Heart right ventricle (tissue), 16 donors: ENCODE data around the gene CEP131. TPM values are rescaled to one million over a fixed set of nuclear protein-coding genes. Genes with fewer than 3 reads are reported as not detected.

ENCODE experiments used
- ATAC-seq, 8 donors: fragments of 200-7000 bp; cut with Tn5 transposase; one replicate each; pipeline ENCODE4 v1.9.1; 2020; ENCODE audit warnings: mild to moderate bottlenecking in 8 of 8, moderate library complexity in 8 of 8, moderate number of reproducible peaks in 1 of 8
- DNase-seq, 2 donors: peaks; one replicate each; pipeline ENCODE4 v3.0.0-alpha.2; 2020
- H3K27ac ChIP-seq, 10 donors: fragments of 200-600 bp; sonication (generic) in 2 of 10; one replicate each; pipeline versions ENCODE4 v1.5.0 to v1.8.0; 2020 to 2022; ENCODE audit warnings: mild to moderate bottlenecking in 3 of 10
- H3K27me3 ChIP-seq, 7 donors: fragments of 200-600 bp; one replicate each; pipeline ENCODE4 v1.8.0; 2021 to 2022; ENCODE audit warnings: mild to moderate bottlenecking in 2 of 7
- H3K36me3 ChIP-seq, 9 donors: fragments of 200-600 bp; sonication (generic) in 1 of 9; one replicate each; pipeline versions ENCODE4 v1.5.0 to v1.8.0; 2020 to 2022; ENCODE audit warnings: mild to moderate bottlenecking in 2 of 9
- H3K4me1 ChIP-seq, 9 donors: fragments of 200-600 bp; sonication (generic) in 1 of 9; one replicate each; pipeline versions ENCODE4 v1.5.0 to v1.8.0; 2020 to 2022; ENCODE audit warnings: mild to moderate bottlenecking in 4 of 9
- H3K4me3 ChIP-seq, 10 donors: fragments of 200-600 bp; sonication (generic) in 2 of 10; one replicate each; pipeline versions ENCODE4 v1.5.0 to v1.8.0; 2020 to 2022; ENCODE audit warnings: mild to moderate bottlenecking in 7 of 10, moderate library complexity in 2 of 10
- H3K9me3 ChIP-seq, 11 donors: fragments of 200-600 bp in 10 of 11; sonication (generic) in 2 of 11; one replicate each; pipeline versions ENCODE4 v1.5.0 to v1.8.0; 2013 to 2022; ENCODE audit warnings: mild to moderate bottlenecking in 2 of 11, control low read depth in 1 of 11, moderate library complexity in 1 of 11
- WGBS, 2 donors: extraction: QIAGEN DNeasy Blood & Tissue Kit; methylation state at CpG; one replicate each; pipeline ENCODE4 v1.1.7; 2013; ENCODE audit warnings: inconsistent platforms in 1 of 2; 5-methylcytosine and 5-hydroxymethylcytosine counted together
- intact Hi-C, 10 donors: fragments of 100-400 bp; cut with DNase I; formaldehyde crosslinking; loops; one replicate each; pipeline versions ENCODE4 v1.11.1 to v1.14.2; 2022
- polyA plus RNA-seq, 2 donors: library from polyadenylated mRNA; stranded (reverse); fragments of 200-250 nt; gene quantifications; one replicate each; pipeline ENCODE4 v1.2.3, GENCODE V29; 2013
- total RNA-seq, 10 donors: library from RNA; stranded (reverse); fragmentation: NEBNext Ultra II Directional in 3 of 10; extraction: Animal tissue kit (Norgen Biotek cat#: 25700) in 3 of 10; gene quantifications; one replicate each; pipeline versions ENCODE4 v1.2.1 to v1.2.4, GENCODE V29; 2021 to 2023
- TF ChIP-seq, protein P1 (sequence below), 9 donors: fragments of 200-600 bp; sonication (generic) in 2 of 9; IDR thresholded peaks; one replicate each; pipeline versions ENCODE4 v1.5.0 to v1.8.0; 2021 to 2022; ENCODE audit warnings: antibody characterized with exemption in 9 of 9, mild to moderate bottlenecking in 5 of 9, moderate library complexity in 1 of 9
- donor health status: Arrhythmogenic right ventricular cardiomyopathy.
- donor health status: ischemic (EF 13 %, LVEDD 7.1; RV severe dilation, severe dysfunction).
- donor health status: healthy with polysubstance abuse.
- donor health status: DM: no; HTN: yes; CAD: no.
- donor health status: DM: no; HTN: no; CAD: no.
- donor health status: ischemic (EF 25% LVEDD 6.9; RV normal size, moderate dysfunction).
- donor health status: ischemic (EF 25% LVEDD 5.7; RV mildly dilated, moderate dysfunction).
- donor health status: healthy.
- donor health status: DM: yes; HTN: yes; CAD: no.
- donor health status: Ischemic cardiomyopathy.
- donor health status: ischemic (EF 35%, LVEDD 5.7; RV mildly dilated, moderate dysfunction).
- donor health status: nonischemic (EF 11% LVEDD 7.7; RV severe dilation, severe dysfunction).
- donor health status: DM: yes; HTN: yes; CAD: no.
- donor health status: PGD.
- donor health status: ischemic (EF 29% LVEDD 5.4; RV normal size, mild dysfunction).
- donor health status: nonischemic (EF 23%, LVEDD 6.1; RV moderate dilation, normal function).

Gene CEP131
- total and polyA plus RNA-seq, 12 donors, result 6.4 to 20.9 (median 8.0) TPM

- no peak overlapping the region for H3K27ac ChIP-seq
- DNase-seq (no peak), ATAC-seq (no peak)
- no peaks in the 10 kb centered on the region for H3K9me3 ChIP-seq
- H3K4me3 ChIP-seq, result no peak overlapping the region
- TF ChIP-seq, protein P1, sequence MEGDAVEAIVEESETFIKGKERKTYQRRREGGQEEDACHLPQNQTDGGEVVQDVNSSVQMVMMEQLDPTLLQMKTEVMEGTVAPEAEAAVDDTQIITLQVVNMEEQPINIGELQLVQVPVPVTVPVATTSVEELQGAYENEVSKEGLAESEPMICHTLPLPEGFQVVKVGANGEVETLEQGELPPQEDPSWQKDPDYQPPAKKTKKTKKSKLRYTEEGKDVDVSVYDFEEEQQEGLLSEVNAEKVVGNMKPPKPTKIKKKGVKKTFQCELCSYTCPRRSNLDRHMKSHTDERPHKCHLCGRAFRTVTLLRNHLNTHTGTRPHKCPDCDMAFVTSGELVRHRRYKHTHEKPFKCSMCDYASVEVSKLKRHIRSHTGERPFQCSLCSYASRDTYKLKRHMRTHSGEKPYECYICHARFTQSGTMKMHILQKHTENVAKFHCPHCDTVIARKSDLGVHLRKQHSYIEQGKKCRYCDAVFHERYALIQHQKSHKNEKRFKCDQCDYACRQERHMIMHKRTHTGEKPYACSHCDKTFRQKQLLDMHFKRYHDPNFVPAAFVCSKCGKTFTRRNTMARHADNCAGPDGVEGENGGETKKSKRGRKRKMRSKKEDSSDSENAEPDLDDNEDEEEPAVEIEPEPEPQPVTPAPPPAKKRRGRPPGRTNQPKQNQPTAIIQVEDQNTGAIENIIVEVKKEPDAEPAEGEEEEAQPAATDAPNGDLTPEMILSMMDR (IDR thresholded peaks at IDR 0.05), result no peak
- 86 to 87% methylated on average over 25 of the region's 25 CpGs for WGBS, 2 donors
- H3K36me3 ChIP-seq, result peaks cover 0 to 52% (median 6%) of the 10 kb centered on the region in 9 donors
- H3K4me1 ChIP-seq, result peaks cover 1 to 18% (median 8%) of the 10 kb centered on the region in 9 donors
- no peaks in the 10 kb centered on the region for H3K27me3 ChIP-seq
- intact Hi-C loops, result loop anchor here in 1 of 10 donors (10.0 kb wide), 1 partner anchor 220 kb away; no protein-coding TSS in a partner anchor
Observed at GRCh38 chr17:81245024-81245664, 22.4 kb upstream of the CEP131 start.

DNA sequence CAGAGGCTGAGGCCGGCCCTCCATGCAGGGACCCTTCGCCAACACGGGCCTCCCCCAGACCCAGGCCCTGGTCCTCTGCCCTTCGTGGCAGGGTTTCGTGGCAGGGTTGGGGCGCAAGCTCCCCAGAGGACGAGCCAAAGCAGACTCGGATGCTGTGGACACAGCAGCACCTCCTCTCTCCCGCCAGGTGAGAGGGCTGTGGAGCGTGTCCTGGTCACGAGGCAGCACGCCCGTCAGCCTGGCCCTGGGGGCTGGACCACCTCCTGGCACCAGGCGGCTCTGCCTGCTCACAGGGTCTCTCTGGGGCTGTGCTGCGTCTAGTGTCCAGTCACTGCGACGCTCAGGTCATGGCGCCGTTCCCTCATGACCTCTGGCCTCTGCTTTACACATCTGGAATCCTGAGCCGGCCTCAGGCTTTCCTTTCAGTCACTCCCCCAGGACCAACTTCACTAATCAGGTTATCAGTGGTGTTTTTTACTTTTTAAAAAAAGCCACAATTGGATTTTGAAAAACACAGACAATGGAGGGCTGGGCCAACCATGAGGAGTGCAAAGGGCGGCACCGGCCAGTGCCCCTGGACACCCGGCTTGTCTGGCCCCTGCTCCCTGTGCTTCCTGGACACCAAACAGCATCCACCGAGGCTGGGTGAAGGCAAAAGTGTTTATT, 21.7 kb upstream of the CEP131 start:
- Histone ChIP-seq H3K4me1 (peaks cover 6 to 25% (median 13%) of the 10 kb centered on the region in 9 donors), H3K9me3 (no peaks in the 10 kb centered on the region), H3K27me3 (no peaks in the 10 kb centered on the region), H3K36me3 (peaks cover 0 to 45% (median 0%) of the 10 kb centered on the region in 9 donors), H3K4me3 (no peak overlapping the region), H3K27ac (no peak overlapping the region)
- TF ChIP-seq, protein P1 (IDR thresholded peaks at IDR 0.05), result no peak
- intact Hi-C loops, result loop anchor here in 4 of 10 donors (5.0 to 10.0 kb wide), 2 partner anchors 102 to 220 kb away; no protein-coding TSS in a partner anchor
- 77 to 80% methylated on average over 24 of the region's 24 CpGs for WGBS, 2 donors
- ATAC-seq (no peak), DNase-seq (peak in 1 of 2 donors; percentile 11)

DNA sequence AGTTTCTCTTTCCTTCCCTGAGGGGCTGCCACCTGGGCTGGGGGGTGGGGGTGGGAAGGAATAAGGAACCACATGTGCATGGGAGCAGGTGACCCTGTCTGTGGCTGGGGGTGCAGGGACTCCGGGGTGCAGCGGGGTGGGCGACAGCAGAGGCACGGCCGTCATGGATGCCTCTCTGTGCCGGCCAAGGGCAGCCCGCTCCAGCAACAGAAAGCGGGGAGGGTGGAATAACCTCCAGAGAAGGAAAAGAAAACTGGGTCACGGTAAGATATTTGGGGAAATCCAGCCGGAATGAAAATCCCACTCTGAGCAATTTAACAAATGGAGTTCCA, 20.5 kb upstream of the CEP131 start:
- TF ChIP-seq, protein P1 (IDR thresholded peaks at IDR 0.05), result no peak
- DNase-seq (peak in 1 of 2 donors; percentile 5), ATAC-seq (no peak)
- 85 to 89% methylated on average over 10 of the region's 10 CpGs for WGBS, 2 donors
- intact Hi-C loops, result loop anchor here in 4 of 10 donors (5.0 to 10.0 kb wide), 2 partner anchors 101 to 218 kb away; no protein-coding TSS in a partner anchor
- Histone ChIP-seq H3K4me3 (no peak overlapping the region), H3K4me1 (peaks cover 6 to 27% (median 15%) of the 10 kb centered on the region in 9 donors), H3K36me3 (peaks cover 0 to 39% (median 0%) of the 10 kb centered on the region in 9 donors), H3K27ac (no peak overlapping the region), H3K9me3 (no peaks in the 10 kb centered on the region), H3K27me3 (no peaks in the 10 kb centered on the region)

DNA sequence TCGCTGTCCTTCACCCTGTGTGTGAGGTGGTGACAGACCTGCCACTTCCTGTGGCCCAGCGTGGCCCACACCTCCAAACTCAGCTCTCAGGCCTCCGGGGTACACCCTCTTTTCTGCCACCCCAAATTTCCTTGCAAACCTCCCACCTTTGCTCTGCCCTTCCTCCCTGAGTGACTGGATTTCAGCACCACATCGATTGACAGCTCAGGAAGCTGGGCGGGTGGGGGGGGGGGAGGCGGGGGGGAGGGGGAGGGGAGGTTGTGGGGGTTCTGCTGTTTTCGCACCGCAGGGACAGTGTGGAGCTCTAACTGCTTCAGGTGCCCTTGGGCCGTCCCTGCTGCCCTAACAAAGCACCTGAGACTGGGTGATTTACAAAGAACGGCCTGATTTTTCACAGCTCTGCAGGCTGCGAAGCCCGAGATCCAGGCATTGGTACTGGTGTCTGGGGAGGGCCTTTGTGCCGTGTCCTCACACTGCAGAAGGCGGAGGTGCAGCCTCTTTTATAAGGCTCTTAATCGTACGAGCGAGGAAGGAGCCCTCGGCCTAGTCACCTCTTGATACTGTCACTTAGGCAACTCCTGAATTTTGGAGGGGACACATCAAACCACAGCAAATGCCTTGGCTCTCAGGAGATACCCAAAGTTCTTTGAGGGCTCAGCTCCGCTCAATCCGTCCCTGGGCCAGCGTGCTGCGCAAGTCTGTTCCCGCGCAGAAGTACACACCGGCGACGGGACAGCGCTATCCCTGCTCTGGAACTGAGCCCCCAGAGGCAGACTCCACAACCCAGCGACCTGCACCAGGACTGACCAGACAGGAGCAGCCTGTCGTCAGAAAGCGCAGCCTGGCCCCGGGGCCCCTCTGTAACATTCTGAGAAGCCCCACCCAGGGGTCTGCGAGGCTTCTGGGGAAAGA, 19.9 kb upstream of the CEP131 start:
- Histone ChIP-seq H3K27me3 (no peaks in the 10 kb centered on the region), H3K4me3 (no peak overlapping the region), H3K36me3 (peaks cover 0 to 36% (median 0%) of the 10 kb centered on the region in 9 donors), H3K27ac (no peak overlapping the region), H3K9me3 (no peaks in the 10 kb centered on the region), H3K4me1 (peaks cover 7 to 34% (median 21%) of the 10 kb centered on the region in 9 donors)
- 76% methylated on average over 31 to 32 of the region's 33 CpGs for WGBS, 2 donors
- DNase-seq, result peak in 1 of 2 donors; percentile 8
- intact Hi-C loops, result loop anchor here in 4 of 10 donors (5.0 to 10.0 kb wide), 2 partner anchors 100 to 218 kb away; no protein-coding TSS in a partner anchor
- ATAC-seq, result no peak
- TF ChIP-seq, protein P1 (IDR thresholded peaks at IDR 0.05), result no peak
